Activated CD8-positive, alpha-beta memory T cell treated with anti-CD3 and anti-CD28 coated beads, Interleukin-2, amount 50 U/mL, for 4 hours (primary cell): ENCODE results near the gene PEX11G.
A peak's percentile ranks its signal among the peaks of the same experiment; 100 is the strongest.

Source experiments
- DNase-seq: peaks from one replicate; pipeline ENCODE4 v3.0.0-alpha.2; 2020

PEX11G gene

DNA sequence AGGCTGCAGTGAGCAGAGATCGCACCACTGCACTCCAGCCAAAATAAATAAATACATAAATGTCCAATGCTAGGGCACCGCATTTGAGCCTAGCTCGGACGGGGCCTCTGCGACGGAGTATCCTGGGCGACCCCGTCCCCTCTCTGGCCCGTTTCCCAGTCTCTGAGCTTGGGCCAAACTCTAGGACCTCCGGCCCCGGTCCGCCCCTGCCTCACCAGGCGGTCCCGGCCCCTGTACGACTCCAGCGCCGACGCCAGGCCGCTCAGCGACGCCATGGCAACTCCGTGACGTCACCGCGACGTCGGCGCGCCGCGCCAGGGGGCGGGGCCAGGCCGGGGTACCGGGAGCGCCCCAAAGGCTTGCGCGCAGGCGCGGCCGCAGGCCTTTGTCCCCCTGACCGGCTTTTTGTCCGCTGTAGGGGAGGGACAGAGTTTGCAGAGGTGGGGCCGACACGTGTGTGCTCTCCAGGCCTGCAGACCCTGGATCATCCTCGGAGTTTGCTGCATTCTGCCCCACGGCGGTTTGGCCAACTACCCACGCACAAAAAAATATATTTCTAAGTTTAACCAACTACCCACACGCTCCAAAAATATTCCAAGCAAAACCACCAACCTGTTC, at the start of gene PEX11G:
Gene PEX11G (minus strand): TSS at position 300 of the 618 bp plus-strand sequence. CDS start 25 bp downstream, at position 275.
- peak; percentile 93 for DNase-seq

GRCh38 chr19:7535998-7536695, 47.3 kb upstream of the PEX11G start:
- DNase-seq: no peak

DNA sequence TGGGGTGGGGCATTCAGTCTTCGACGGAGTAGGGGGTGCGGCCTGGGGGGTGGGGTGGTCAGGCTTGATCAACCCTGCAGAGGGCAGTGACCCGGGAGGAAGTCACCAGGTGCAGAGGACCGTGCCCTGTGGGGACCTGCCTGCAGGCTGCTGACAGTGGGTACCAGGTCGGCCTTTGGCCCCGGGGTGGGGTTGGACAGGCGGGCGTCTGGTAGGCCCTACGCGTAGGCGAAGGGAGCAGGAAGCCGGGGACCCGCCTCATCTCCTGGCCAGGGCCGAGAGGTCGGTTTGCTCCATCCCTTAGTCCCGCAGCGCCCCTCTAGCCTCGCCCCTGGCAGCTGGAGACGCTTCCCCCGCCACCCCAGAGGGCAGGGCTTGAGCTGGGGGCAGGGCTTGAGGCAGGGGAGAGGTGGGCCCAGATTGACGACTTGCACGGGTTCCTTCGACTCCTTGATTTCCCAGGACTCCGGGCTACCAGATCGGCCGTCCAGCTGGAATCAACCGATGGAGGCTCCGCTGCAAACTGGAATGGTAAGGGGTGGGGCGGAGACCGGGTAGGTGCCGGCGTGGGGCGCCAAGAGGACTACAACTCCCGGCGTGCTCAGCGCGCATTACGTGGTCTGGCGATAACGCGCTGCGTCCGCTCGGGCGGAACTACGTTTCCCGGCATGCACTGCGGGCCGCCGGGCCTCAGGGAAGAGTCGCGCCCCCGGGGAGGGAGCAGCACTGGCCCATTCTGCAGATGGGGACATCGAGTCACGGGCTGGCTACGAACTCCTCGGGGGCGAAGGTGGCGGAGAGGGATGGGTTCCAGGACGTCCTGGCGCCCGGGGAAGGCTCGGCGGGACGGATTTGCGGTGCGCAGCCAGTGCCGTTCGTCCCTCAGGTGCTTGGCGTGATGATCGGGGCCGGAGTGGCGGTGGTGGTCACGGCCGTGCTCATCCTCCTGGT, 46.5 kb upstream of the PEX11G start, which contains the start of gene PNPLA6:
Gene PNPLA6 (plus strand): TSS at position 671 of the 951 bp plus-strand sequence. CDS start 72 bp downstream, at position 743.
- DNase-seq: peak; percentile 96

- DNase-seq: no peak
These were observed 45.8 kb upstream of the PEX11G start for GRCh38 chr19:7534531-7535046.

- peak; percentile 81 for DNase-seq
These were observed 45.2 kb upstream of the PEX11G start for GRCh38 chr19:7533925-7534480.

DNA sequence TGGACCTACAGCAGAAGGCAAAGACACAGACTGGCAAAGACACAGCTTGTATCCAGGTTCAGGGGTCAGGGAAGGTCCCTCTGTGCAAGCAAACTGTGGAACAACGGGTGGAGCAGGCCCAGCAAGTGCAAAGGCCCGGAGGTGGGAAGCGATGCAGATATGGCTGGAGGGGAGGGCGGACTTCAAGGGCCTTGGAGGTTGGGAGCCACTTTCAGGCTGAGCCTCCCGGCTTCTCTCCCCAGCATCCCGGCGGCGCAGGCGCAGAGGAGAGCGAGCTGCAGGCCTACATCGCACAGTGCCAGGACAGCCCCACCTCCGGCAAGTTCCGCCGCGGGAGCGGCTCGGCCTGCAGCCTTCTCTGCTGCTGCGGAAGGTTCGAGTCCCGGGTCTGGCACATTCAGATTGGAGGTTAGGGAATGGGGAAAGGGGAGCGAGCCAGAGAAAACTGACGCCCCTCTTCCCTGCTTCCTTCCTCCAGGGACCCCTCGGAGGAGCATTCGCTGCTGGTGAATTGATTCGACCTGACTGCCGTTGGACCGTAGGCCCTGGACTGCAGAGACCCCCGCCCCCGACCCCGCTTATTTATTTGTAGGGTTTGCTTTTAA, 44.5 kb upstream of the PEX11G start:
- DNase-seq: no peak

DNA sequence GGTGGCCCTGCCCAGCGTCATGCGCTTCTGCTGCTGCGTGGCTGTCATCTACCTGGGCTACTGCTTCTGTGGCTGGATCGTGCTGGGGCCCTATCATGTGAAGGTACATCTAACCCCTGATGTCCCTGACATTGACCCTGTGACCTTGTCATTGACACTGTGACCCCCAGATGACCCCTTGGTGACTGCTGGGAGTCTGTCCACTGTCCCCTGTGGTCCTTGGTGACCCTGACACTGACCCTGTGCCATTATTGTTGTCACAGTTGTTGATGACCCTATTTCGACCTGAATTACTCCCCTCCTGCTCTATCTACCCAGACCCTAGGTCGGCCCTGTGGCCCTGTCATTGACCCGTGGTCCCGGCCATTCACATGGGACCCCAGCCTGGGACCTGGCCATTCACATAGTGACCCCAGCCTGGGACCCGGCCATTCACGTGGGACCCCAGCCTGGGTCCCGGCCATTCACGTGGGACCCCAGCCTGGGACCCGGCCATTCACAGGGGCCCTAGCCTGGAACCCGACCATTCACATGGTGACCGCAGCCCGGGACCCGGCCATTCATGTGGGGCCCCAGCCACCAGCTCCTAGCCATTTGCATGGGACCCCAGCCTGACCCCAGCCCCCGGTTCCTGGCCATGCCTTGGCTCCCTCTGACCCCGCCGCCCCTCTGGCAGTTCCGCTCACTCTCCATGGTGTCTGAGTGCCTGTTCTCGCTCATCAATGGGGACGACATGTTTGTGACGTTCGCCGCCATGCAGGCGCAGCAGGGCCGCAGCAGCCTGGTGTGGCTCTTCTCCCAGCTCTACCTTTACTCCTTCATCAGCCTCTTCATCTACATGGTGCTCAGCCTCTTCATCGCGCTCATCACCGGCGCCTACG, 41.0 kb upstream of the PEX11G start:
- no peak for DNase-seq

DNA sequence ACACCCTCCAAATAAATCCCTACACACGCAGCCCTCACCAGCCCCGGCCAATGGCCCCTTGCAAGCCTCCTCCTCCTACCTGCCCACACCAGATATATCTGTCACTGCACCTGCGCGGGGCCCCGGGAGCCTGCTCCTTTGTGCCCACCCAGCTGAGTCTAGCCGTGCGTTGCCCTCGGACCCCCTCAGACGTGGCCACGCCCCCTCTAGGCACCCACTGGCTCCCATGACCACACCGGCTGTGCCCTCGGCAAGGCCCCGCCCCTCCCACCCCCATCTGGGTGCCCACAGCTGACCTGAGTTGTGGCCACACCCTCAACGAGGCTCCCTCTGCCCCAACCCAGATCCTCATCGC, 40.4 kb upstream of the PEX11G start:
- DNase-seq: no peak

GRCh38 chr19:7528522-7529245, 39.8 kb upstream of the PEX11G start:
- DNase-seq: no peak

GRCh38 chr19:7528192-7528519, 39.3 kb upstream of the PEX11G start:
- DNase-seq: no peak

DNA sequence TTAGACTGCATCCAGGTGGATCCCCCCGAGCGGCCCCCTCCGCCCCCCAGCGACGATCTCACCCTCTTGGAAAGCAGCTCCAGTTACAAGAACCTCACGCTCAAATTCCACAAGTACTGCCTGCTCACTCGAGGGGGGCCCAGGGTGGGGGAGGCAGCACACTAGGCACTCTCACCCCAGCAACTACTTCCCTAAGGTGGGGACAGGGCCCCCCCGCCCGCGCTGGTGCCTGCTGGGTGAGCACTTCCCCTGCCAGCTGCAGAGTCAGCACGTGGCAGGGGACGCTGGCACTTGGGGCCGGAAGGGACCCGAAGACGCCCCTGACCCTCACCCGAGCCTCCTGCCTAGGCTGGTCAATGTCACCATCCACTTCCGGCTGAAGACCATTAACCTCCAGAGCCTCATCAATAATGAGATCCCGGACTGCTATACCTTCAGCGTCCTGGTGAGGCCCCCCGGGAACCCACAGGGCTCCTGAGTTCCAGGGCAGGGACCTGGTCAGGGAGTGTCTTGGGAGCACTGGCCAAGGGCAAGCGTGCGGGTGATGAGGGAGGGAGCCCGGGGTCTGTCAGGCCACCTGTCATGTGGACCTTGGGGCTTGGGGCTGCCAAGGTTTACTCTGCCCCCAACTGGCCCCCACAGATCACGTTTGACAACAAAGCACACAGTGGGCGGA, 38.8 kb upstream of the PEX11G start:
- DNase-seq: no peak

DNA sequence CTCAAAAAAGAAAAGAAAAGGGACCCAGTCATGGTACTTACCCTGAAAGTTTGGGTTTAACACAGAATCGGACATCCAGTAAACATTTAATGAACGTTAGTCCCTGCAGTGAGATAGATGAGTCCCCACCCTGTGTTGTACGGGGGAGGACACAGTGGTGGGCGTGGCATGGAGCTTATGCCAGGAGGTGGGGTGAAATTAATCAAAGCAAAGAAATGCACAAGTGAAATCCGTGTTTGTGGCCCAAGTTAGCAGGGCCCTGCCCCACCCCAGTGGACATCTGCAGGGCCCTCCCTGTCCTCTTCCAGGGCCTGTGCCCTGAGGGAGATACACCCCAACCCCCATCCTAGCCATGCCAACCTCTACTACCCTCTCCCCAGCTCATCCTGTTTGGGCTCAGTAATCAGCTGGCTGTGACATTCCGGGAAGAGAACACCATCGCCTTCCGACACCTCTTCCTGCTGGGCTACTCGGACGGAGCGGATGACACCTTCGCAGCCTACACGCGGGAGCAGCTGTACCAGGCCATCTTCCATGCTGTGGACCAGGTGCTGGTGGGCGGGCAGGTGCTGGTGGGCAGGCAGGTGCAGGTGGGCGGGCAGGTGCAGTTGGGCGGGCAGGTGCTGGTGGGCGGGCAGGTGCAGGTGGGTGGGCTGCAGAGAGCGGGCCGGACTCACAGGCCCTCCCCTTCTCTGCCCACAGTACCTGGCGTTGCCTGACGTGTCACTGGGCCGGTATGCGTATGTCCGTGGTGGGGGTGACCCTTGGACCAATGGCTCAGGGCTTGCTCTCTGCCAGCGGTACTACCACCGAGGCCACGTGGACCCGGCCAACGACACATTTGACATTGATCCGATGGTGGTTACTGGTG, 37.5 kb upstream of the PEX11G start:
- DNase-seq: no peak

- no peak for DNase-seq
These were observed 36.3 kb upstream of the PEX11G start for GRCh38 chr19:7524992-7525739.

DNA sequence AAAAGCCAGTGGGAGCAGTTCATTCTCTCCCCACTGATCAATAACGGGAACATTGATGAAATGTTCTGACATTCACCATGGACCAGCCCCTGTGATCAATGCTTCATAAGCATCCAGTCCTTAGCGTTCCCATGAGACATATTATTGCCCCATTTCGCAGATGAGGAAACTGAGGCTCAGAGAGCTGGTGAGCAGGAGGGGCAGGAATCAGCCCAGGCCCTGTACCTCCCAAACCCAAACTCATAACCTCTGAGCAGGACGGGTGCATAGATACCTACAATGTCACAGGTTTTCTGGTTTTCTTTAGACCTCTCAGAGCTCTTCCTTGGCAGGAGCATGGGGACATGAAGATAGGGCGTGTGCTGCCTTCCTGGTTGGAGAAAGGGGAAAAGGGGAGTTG, 35.7 kb upstream of the PEX11G start:
- no peak for DNase-seq

- no peak for DNase-seq
These were observed 34.3 kb upstream of the PEX11G start for GRCh38 chr19:7522923-7523667.

GRCh38 chr19:7522072-7522922, 33.5 kb upstream of the PEX11G start, which contains the start of gene MCOLN1:
Gene MCOLN1 (plus strand): TSS chr19:7522624. CDS start chr19:7522751, 127 bp downstream.
- peak; percentile 100 for DNase-seq
